Breast epithelium (tissue), 3 donors: Measurements from ENCODE around the gene IL32.

Experiments
- CTCF ChIP-seq, 3 donors: fragments of 450-650 bp; IDR thresholded peaks; one replicate each; pipeline ENCODE4 v1.5.1; 2016 to 2017; ENCODE audit warnings: antibody characterized with exemption in 3 of 3, mild to moderate bottlenecking in 3 of 3, moderate library complexity in 3 of 3
- POLR2A ChIP-seq: fragments of 450-650 bp; IDR thresholded peaks from one replicate; pipeline ENCODE4 v1.6.1; 2016; ENCODE audit warnings: antibody characterized with exemption, mild to moderate bottlenecking, moderate library complexity
- POLR2AphosphoS5 ChIP-seq, 3 donors: sonication (generic); formaldehyde crosslinking; IDR thresholded peaks; one replicate each; pipeline ENCODE4 v1.6.1; 2017; ENCODE audit warnings: antibody characterized with exemption in 3 of 3

- TF ChIP-seq POLR2AphosphoS5 (IDR thresholded peaks at IDR 0.05) (no peak), CTCF (IDR thresholded peaks at IDR 0.05) (no peak), POLR2A (no peak)
These were observed 7.1 kb upstream of the IL32 start for GRCh38 chr16:3058139-3059030.
